Measurements from ENCODE around the gene PRPF38A.
A peak's percentile ranks its signal among the peaks of the same experiment; 100 is the strongest.

The PRPF38A gene

DNA sequence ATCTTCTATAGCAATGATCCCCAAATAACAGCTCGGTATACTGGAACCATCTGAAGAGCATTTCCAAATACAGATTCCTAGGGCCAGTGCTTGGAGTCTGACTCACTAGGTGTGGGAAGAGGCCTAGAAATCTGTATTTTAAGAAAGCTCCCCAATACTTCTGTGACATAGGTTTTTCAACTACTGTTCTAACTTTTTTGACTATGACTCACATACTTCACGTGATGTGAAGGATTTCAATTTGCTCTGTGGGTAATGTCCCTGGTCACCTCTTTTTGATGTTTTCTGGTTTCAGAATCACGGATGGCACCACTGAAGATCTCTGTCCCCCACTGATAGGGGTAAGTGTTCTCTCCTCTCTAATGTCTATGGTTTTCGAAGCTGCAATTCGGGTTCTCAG lies 11.2 kb upstream of the PRPF38A start:
- Histone ChIP-seq H3K4me3 (ENCODE audit: low read length in 2 of 2) (no peak overlapping the region), H3K36me3 (ENCODE audit: control insufficient read depth in 2 of 2, insufficient read depth in 2 of 2, low read length in 2 of 2) (peaks cover 2% of the 10 kb centered on the region in 2 donors), H3K9ac (ENCODE audit: low read depth in 1 of 2, low read length in 2 of 2) (no peak overlapping the region), H3K9me3 (ENCODE audit: control insufficient read depth in 2 of 2, low read length in 2 of 2) (no peaks in the 10 kb centered on the region), H3K4me1 (ENCODE audit: control insufficient read depth in 2 of 2, insufficient read depth in 2 of 2, low read length in 2 of 2) (no peaks in the 10 kb centered on the region), H3K27me3 (ENCODE audit: control insufficient read depth in 2 of 2, insufficient read depth in 2 of 2, low read length in 2 of 2) (no peaks in the 10 kb centered on the region), H3K27ac (ENCODE audit: low read depth in 2 of 2, low read length in 2 of 2) (no peak overlapping the region)

DNA sequence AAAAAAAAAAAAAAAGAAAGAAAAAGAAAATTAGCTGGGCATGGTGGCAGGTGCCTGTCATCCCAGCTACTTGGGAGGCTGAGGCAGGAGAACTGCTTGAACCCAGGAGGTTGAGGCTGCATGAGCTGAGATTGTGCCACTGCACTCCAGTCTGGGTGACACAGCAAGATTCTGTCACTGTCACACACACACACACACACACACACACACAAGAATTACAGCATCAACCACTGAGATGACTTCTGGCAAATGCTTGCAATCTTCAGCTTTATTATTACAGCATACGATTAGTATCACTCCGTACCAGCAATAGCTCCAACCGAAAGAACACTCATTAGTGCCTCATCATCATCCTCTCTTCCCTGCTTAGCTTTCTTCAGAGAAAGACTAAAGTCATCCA lies 4.8 kb upstream of the PRPF38A start:
- Histone ChIP-seq H3K9me3 (ENCODE audit: control insufficient read depth in 2 of 2, low read length in 2 of 2) (no peaks in the 10 kb centered on the region), H3K9ac (ENCODE audit: low read depth in 1 of 2, low read length in 2 of 2) (no peak overlapping the region), H3K27me3 (ENCODE audit: control insufficient read depth in 2 of 2, insufficient read depth in 2 of 2, low read length in 2 of 2) (no peaks in the 10 kb centered on the region), H3K4me3 (ENCODE audit: low read length in 2 of 2) (no peak overlapping the region), H3K36me3 (ENCODE audit: control insufficient read depth in 2 of 2, insufficient read depth in 2 of 2, low read length in 2 of 2) (peaks cover 0 to 3% of the 10 kb centered on the region in 2 donors), H3K4me1 (ENCODE audit: control insufficient read depth in 2 of 2, insufficient read depth in 2 of 2, low read length in 2 of 2) (peaks cover 11% of the 10 kb centered on the region in 2 donors), H3K27ac (ENCODE audit: low read depth in 2 of 2, low read length in 2 of 2) (no peak overlapping the region)

DNA sequence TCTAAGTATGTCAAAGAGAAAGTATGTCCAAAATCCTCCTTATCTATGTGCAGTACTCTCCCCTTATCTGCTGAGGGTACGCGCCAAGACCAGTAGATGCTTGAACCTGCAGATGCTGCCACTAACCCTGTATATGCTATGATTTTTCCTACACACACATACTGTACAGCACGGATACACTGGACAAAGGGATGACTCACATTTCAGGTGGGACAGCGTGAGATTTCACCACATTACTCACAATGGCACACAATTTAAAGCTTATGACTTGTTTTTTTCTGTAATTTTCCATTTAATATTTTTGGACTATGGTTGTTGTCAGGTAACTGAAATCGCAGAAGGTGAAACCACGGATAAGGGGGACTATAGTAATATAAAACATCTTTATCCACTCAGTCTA lies 4.3 kb upstream of the PRPF38A start:
- Histone ChIP-seq H3K27me3 (ENCODE audit: control insufficient read depth in 2 of 2, insufficient read depth in 2 of 2, low read length in 2 of 2) (no peaks in the 10 kb centered on the region), H3K4me1 (ENCODE audit: control insufficient read depth in 2 of 2, insufficient read depth in 2 of 2, low read length in 2 of 2) (peaks cover 11 to 13% of the 10 kb centered on the region in 2 donors), H3K9me3 (ENCODE audit: control insufficient read depth in 2 of 2, low read length in 2 of 2) (no peaks in the 10 kb centered on the region), H3K36me3 (ENCODE audit: control insufficient read depth in 2 of 2, insufficient read depth in 2 of 2, low read length in 2 of 2) (peaks cover 0 to 3% of the 10 kb centered on the region in 2 donors), H3K9ac (ENCODE audit: low read depth in 1 of 2, low read length in 2 of 2) (no peak overlapping the region), H3K27ac (ENCODE audit: low read depth in 2 of 2, low read length in 2 of 2) (no peak overlapping the region), H3K4me3 (ENCODE audit: low read length in 2 of 2) (no peak overlapping the region)

DNA sequence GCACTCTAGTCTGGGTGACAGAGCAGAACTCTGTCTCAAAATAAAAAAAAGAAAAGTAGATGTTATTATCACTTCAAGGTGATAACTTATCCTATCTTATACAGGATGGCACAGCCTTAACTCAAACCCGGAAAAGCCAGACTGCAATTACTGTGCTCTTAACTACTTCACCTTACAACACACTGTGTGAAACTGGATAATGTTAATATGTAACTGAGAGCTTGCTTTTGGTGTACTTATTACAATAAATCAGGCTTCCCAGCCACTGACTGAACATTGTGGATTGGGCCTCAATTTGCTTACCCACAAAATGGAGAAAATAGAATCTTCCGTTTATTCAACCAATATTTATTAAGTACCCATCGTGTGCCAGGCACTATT lies 1.6 kb upstream of the PRPF38A start:
- H3K36me3 ChIP-seq (ENCODE audit: control insufficient read depth in 2 of 2, insufficient read depth in 2 of 2, low read length in 2 of 2), result peaks cover 0 to 10% of the 10 kb centered on the region in 2 donors
- H3K27me3 ChIP-seq (ENCODE audit: control insufficient read depth in 2 of 2, insufficient read depth in 2 of 2, low read length in 2 of 2), result no peaks in the 10 kb centered on the region
- H3K4me3 ChIP-seq (ENCODE audit: low read length in 2 of 2), result peak overlapping the region; percentile 8 to 96
- peaks cover 18 to 22% of the 10 kb centered on the region in 2 donors for H3K4me1 ChIP-seq (ENCODE audit: control insufficient read depth in 2 of 2, insufficient read depth in 2 of 2, low read length in 2 of 2)
- H3K9ac ChIP-seq (ENCODE audit: low read depth in 1 of 2, low read length in 2 of 2), result peak overlapping the region; percentile 3 to 17
- peak overlapping the region; percentile 45 to 94 for H3K27ac ChIP-seq (ENCODE audit: low read depth in 2 of 2, low read length in 2 of 2)
- no peaks in the 10 kb centered on the region for H3K9me3 ChIP-seq (ENCODE audit: control insufficient read depth in 2 of 2, low read length in 2 of 2)

DNA sequence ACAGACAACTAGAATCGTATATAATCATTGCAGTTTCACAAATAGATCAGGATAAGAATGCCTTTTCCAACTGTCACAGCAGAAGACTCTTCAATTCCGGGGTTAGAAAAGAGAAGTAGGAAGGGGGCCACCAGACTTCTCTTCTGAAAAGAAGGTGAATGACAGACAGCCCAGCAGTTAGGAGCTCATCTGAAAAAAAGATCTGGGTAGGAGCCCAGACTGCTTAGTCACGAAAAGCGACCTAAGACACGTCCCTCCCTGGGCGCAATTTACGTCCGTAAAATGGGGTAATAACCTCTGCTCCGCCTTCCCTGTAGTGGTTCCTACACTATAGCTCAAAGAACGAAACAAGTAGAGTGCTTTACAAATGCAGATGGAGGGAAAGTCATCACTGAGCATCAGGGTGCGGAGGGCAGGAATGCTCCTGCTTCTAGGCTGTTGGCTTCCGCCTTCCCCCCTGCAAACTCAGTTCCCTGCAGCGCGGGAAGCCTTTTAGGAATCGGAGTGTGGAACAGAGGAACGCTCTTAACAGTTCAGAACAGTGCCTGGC lies 761 bp upstream of the PRPF38A start:
- peak overlapping the region; percentile 85 to 99 for H3K9ac ChIP-seq (ENCODE audit: low read depth in 1 of 2, low read length in 2 of 2)
- H3K27ac ChIP-seq (ENCODE audit: low read depth in 2 of 2, low read length in 2 of 2), result peak overlapping the region; percentile 11 to 94
- H3K4me1 ChIP-seq (ENCODE audit: control insufficient read depth in 2 of 2, insufficient read depth in 2 of 2, low read length in 2 of 2), result peaks cover 18 to 22% of the 10 kb centered on the region in 2 donors
- no peaks in the 10 kb centered on the region for H3K9me3 ChIP-seq (ENCODE audit: control insufficient read depth in 2 of 2, low read length in 2 of 2)
- peaks cover 6 to 17% of the 10 kb centered on the region in 2 donors for H3K36me3 ChIP-seq (ENCODE audit: control insufficient read depth in 2 of 2, insufficient read depth in 2 of 2, low read length in 2 of 2)
- H3K27me3 ChIP-seq (ENCODE audit: control insufficient read depth in 2 of 2, insufficient read depth in 2 of 2, low read length in 2 of 2), result no peaks in the 10 kb centered on the region
- H3K4me3 ChIP-seq (ENCODE audit: low read length in 2 of 2), result peak overlapping the region; percentile 96 to 97

DNA sequence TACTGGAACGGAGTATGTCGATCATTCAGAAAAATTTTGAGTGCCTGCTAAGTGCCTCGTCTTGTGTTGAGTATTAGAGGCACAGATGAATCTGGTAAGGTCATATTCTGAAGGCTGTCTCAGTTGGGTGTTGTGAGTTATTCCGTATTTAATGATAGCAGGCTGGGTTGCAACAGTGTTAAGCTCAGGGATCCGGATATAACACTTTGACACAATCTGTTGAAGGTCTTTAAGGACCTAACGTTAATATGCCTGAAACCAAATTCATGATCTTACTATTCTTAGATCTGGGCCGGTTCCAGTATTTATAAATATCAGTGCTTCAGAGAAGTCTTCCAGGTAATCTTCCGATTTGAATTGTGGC lies 555 bp downstream of the PRPF38A start:
- peaks cover 18 to 29% of the 10 kb centered on the region in 2 donors for H3K36me3 ChIP-seq (ENCODE audit: control insufficient read depth in 2 of 2, insufficient read depth in 2 of 2, low read length in 2 of 2)
- no peaks in the 10 kb centered on the region for H3K9me3 ChIP-seq (ENCODE audit: control insufficient read depth in 2 of 2, low read length in 2 of 2)
- H3K27ac ChIP-seq (ENCODE audit: low read depth in 2 of 2, low read length in 2 of 2), result peak overlapping the region; percentile 94 to 99
- peak overlapping the region; percentile 85 to 99 for H3K9ac ChIP-seq (ENCODE audit: low read depth in 1 of 2, low read length in 2 of 2)
- H3K27me3 ChIP-seq (ENCODE audit: control insufficient read depth in 2 of 2, insufficient read depth in 2 of 2, low read length in 2 of 2), result no peaks in the 10 kb centered on the region
- peak overlapping the region; percentile 96 to 97 for H3K4me3 ChIP-seq (ENCODE audit: low read length in 2 of 2)
- H3K4me1 ChIP-seq (ENCODE audit: control insufficient read depth in 2 of 2, insufficient read depth in 2 of 2, low read length in 2 of 2), result peaks cover 18 to 22% of the 10 kb centered on the region in 2 donors

DNA sequence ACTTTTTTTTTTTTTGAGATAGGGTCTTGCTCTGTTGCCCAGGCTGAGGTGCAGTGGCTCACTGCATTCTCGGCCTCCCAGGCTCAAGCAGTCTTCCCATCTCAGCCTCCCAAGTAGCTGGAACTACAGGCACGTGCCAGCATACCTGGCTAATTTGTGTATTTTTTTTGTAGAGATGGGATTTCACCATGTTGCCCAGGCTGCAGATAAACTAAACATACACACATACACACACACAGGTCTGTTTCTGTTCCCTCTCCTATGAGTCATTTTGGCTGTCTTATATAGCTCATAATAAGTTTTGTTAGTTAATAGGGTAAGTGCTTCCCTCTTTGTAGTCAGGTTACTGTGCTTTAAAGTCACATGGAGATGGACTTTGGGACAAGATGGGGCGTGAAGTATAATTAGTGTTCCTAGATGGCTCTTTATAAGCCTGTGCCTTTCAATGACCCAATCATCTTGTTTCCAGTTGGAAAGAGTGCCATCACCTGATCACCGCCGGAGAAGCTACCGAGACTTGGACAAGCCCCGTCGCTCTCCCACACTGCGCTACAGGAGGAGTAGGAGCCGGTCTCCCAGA lies 9.1 kb downstream of the PRPF38A start:
- Histone ChIP-seq H3K36me3 (ENCODE audit: control insufficient read depth in 2 of 2, insufficient read depth in 2 of 2, low read length in 2 of 2) (peaks cover 69 to 87% of the 10 kb centered on the region in 2 donors), H3K9ac (ENCODE audit: low read depth in 1 of 2, low read length in 2 of 2) (no peak overlapping the region), H3K9me3 (ENCODE audit: control insufficient read depth in 2 of 2, low read length in 2 of 2) (no peaks in the 10 kb centered on the region), H3K27me3 (ENCODE audit: control insufficient read depth in 2 of 2, insufficient read depth in 2 of 2, low read length in 2 of 2) (no peaks in the 10 kb centered on the region), H3K27ac (ENCODE audit: low read depth in 2 of 2, low read length in 2 of 2) (peak overlapping the region; percentile 70 to 81), H3K4me3 (ENCODE audit: low read length in 2 of 2) (peak overlapping the region; percentile 27 to 36), H3K4me1 (ENCODE audit: control insufficient read depth in 2 of 2, insufficient read depth in 2 of 2, low read length in 2 of 2) (peaks cover 9 to 14% of the 10 kb centered on the region in 2 donors)

DNA sequence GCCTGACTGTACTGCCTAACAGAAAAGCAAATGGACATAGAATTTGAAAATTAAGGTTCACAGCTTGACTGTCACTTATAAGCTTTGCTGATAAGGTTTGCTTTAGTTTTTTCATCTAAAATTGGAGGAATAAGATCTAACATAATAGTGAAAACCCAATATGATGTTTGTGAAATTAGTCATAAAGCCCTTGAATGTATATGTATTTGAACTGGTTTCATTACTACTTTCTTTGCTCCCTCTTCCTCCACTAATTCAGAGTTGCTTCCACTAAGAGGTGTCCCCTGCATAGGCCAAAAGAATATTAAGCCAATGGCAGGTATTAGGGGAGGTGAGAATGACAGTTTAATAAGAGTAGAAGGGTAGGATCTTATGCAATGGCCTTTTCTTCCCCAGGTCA lies 10.5 kb downstream of the PRPF38A start:
- Histone ChIP-seq H3K36me3 (ENCODE audit: control insufficient read depth in 2 of 2, insufficient read depth in 2 of 2, low read length in 2 of 2) (peaks cover 60 to 78% of the 10 kb centered on the region in 2 donors), H3K27ac (ENCODE audit: low read depth in 2 of 2, low read length in 2 of 2) (no peak overlapping the region), H3K9me3 (ENCODE audit: control insufficient read depth in 2 of 2, low read length in 2 of 2) (no peaks in the 10 kb centered on the region), H3K4me3 (ENCODE audit: low read length in 2 of 2) (no peak overlapping the region), H3K4me1 (ENCODE audit: control insufficient read depth in 2 of 2, insufficient read depth in 2 of 2, low read length in 2 of 2) (peaks cover 9 to 14% of the 10 kb centered on the region in 2 donors), H3K27me3 (ENCODE audit: control insufficient read depth in 2 of 2, insufficient read depth in 2 of 2, low read length in 2 of 2) (no peaks in the 10 kb centered on the region), H3K9ac (ENCODE audit: low read depth in 1 of 2, low read length in 2 of 2) (no peak overlapping the region)

DNA sequence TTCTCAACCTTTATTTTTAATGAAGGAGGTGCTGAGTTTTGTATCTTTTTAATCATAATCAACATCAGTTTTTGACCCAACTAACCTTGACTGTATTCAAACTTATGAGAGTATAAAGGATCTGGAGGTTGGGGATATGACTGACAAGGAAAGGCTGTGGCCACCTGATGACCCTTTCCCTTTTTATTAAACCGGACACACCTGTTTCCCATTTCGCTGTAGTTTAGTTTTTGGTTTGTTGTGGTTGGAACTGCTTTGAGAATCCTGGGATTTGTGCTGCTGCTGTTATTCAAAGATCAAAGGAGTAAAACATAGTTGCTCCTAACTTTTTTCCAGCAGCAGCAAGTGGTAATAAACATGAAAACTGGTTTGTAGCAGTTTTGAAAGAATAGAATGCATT lies 12.4 kb downstream of the PRPF38A start:
- no peak overlapping the region for H3K27ac ChIP-seq (ENCODE audit: low read depth in 2 of 2, low read length in 2 of 2)
- peaks cover 9 to 14% of the 10 kb centered on the region in 2 donors for H3K4me1 ChIP-seq (ENCODE audit: control insufficient read depth in 2 of 2, insufficient read depth in 2 of 2, low read length in 2 of 2)

DNA sequence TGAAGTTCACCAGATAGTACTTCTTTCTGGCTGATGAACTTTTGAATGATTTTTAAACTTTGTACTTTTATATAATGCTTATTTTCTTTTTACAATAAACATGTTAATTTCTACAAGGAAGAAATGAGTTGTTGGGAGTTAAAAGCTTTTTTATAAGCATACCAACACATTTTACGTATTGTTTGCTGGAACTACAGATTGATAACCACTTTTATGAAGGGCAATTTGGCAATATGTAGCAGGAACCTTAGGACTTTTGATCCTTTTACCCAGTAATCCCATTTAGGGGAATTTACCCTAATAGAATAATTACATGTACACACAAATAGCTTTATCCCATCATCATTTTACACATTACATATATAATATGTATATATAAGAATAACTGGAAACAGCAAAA lies 16.3 kb downstream of the PRPF38A start:
- H3K9me3 ChIP-seq (ENCODE audit: control insufficient read depth in 2 of 2, low read length in 2 of 2), result no peaks in the 10 kb centered on the region
- H3K27me3 ChIP-seq (ENCODE audit: control insufficient read depth in 2 of 2, insufficient read depth in 2 of 2, low read length in 2 of 2), result no peaks in the 10 kb centered on the region
- no peak overlapping the region for H3K27ac ChIP-seq (ENCODE audit: low read depth in 2 of 2, low read length in 2 of 2)
- H3K36me3 ChIP-seq (ENCODE audit: control insufficient read depth in 2 of 2, insufficient read depth in 2 of 2, low read length in 2 of 2), result peaks cover 35 to 53% of the 10 kb centered on the region in 2 donors
- no peak overlapping the region for H3K4me3 ChIP-seq (ENCODE audit: low read length in 2 of 2)
- no peak overlapping the region for H3K9ac ChIP-seq (ENCODE audit: low read depth in 1 of 2, low read length in 2 of 2)
- H3K4me1 ChIP-seq (ENCODE audit: control insufficient read depth in 2 of 2, insufficient read depth in 2 of 2, low read length in 2 of 2), result peaks cover 0 to 2% of the 10 kb centered on the region in 2 donors

More for the DNA sequence above, 12.4 kb downstream of the PRPF38A start:
- Histone ChIP-seq H3K36me3 (ENCODE audit: control insufficient read depth in 2 of 2, insufficient read depth in 2 of 2, low read length in 2 of 2) (peaks cover 52 to 70% of the 10 kb centered on the region in 2 donors), H3K9me3 (ENCODE audit: control insufficient read depth in 2 of 2, low read length in 2 of 2) (no peaks in the 10 kb centered on the region), H3K4me3 (ENCODE audit: low read length in 2 of 2) (no peak overlapping the region), H3K27me3 (ENCODE audit: control insufficient read depth in 2 of 2, insufficient read depth in 2 of 2, low read length in 2 of 2) (no peaks in the 10 kb centered on the region), H3K9ac (ENCODE audit: low read depth in 1 of 2, low read length in 2 of 2) (no peak overlapping the region)

Data from mucosa of rectum (tissue), 2 donors.